Measurements from ENCODE around the gene SMDT1.

The SMDT1 gene, protein sequence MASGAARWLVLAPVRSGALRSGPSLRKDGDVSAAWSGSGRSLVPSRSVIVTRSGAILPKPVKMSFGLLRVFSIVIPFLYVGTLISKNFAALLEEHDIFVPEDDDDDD

DNA sequence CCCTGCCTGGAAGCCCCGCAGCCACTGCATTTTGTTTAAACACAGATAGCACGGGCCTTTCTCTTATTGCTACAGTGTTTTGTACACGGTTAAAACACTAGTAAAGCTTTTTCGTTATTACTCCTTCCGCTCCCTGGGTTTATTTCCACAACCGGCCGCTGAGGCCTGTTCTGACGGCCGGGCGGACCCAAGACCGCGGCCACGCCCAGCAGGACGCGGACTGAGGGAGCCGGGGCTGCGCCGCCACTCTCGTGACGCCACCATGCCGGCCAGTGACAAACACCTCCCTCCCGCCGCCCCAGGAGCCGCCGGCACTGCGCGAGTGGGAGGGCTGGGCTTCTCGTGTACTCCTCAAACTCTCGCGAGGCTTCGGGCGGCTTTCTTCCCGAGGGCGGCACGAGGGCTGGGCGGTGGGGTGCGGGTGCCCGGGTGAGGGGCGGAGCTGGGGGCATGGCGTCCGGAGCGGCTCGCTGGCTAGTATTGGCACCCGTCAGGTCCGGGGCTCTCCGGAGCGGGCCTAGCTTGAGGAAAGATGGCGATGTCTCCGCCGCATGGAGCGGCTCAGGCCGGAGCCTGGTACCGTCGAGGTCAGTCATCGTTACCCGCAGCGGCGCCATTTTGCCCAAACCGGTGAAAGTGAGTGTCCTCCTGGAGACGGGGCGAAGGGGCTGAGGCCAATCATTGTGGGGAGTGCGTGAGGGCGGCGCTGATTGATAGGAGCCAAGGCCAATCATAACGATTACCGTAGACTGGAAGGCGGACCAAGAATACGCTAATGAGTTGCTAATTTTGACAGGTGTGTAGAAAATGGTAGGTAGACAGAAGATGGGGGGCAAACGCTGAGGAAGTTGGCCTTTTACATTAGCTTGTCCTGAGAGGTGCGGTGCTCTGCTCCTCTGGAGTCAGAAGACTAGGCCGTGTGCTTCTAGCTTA is at the start of gene SMDT1:
Gene SMDT1 (plus strand): TSS at position 382 of the 933 bp plus-strand sequence. CDS start 69 bp downstream, at position 451.
- in situ Hi-C loops (cut with MboI; ENCODE audit: low sequenced_read_pairs): no loop called here

DNA sequence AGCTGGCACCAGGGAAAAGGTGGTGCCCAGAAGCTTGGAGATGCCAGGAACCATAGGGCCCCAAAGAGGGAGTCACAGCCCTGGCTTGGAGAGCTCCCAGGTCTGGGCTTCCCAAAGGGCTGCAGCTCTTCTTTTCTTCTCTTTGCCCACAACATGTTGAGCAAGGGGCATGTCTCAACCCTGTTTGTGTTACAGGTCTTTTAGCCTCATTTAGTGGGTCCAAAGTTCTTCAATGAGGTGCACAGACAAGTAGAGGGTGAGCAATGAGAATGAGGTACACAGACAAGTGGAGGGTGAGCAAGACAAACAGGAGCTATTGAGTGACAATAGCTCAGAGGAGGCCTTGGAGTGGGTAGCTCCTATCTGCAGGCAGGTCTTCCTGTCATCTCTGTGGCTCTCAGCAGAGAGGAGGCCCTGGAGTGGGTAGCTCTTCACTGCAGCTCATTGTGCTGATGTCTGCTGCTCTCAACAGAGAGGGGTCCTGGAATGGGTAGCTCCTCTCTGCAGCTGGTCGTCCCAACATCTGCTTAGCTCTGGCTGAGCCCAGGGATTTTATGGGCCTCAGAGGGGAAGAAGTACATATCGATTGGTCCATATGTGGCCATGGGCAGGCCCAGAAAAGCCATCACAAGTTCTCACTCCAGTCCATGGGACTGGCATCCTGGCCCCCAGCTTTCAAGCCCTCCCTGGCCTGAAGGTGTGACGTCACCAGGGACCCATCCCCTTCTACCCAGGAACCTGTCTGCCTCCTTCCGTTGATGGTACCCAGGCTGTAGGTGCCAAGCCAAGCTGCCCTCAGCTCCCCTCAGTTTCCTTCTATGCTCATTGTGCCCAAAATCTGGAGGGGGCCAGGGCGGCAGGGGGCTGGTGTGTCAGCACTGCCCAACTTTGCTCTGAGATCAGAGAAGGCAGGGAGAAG is 46.0 kb upstream of the SMDT1 start:
- in situ Hi-C loops (cut with MboI; ENCODE audit: low sequenced_read_pairs): no loop called here

DNA sequence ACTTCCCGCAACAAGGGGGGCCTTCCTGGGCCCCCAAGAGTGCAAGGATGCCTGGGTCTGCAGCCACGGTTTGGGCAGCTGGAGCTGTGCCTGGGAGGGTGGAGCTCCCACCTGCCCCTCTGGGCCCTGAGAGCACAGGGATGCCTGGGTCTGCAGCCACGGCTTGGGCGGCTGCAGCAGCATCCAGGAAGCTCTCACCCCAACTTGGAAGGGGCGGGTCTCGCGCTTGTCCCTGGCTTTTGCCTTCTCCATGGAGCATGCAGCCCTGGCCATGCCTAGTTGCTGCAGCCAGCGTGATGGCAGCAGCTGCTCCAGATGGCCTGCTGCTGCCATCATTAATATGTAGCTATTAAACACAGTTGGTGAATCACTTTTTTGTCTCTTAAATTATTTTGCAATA is 44.2 kb upstream of the SMDT1 start:
- in situ Hi-C loops (cut with MboI; ENCODE audit: low sequenced_read_pairs): no loop called here

DNA sequence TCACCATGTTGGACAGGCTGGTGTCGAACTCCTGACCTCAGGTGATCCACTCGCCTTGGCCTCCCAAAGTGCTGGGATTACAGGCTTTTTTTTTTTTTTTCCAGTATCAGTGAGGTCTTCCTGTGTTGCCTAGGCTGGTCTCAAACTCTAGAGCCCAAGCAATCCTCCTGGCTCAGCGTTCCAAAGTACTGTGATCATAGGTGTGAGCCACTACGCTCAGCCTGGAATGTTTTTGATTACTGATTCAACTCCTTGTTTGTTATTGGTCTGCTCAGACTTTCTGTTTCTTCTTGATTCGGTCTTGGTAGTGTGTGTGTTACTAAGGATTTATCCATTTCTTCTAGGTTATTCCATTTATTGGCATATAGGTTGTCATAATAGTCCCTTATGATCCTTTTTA is 40.2 kb upstream of the SMDT1 start:
- in situ Hi-C loops (cut with MboI; ENCODE audit: low sequenced_read_pairs): no loop called here

DNA sequence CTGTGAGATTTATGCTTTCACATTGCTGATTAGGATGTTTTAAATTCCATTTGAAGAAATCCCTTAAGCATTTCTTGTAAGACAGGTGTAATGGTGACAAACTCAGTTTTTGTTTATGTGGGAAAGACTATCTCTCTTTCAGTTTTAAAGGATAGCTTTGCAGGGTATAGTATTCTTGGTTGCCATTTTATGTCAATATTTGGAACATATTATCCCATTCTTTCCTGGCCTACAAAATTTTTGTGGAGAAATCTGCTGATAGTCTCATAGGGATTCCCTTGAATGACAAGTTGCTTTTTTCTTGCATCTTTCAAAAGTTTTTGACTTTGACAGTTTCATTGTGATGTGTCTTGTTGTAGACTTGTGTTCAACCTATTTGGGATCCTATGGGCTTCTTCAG is 37.7 kb upstream of the SMDT1 start:
- in situ Hi-C loops (cut with MboI; ENCODE audit: low sequenced_read_pairs): no loop called here

DNA sequence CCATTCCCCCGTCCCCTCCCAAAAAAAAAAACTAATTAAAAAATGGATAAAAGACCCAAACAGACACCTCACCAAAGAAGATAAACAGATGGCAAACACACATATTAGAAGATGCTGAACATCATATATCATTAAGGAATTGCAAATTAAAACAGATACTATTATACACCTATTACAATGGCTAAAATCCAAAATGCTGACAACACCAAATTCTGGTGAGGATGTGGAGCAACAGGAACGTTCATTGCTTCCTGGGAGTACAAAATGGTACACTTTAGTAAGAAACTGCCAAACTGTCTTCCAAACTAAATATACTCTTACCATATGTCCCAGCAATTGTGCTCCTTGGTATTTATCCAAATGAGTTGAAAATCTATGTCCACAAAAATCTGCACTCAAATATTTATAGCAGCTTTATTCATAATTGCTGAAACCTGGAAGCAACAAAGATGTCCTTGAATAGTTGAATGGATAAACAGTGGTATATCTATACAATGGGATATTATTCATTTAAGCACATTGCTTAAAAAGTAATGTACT is 28.8 kb upstream of the SMDT1 start:
- in situ Hi-C loops (cut with MboI; ENCODE audit: low sequenced_read_pairs): no loop called here

DNA sequence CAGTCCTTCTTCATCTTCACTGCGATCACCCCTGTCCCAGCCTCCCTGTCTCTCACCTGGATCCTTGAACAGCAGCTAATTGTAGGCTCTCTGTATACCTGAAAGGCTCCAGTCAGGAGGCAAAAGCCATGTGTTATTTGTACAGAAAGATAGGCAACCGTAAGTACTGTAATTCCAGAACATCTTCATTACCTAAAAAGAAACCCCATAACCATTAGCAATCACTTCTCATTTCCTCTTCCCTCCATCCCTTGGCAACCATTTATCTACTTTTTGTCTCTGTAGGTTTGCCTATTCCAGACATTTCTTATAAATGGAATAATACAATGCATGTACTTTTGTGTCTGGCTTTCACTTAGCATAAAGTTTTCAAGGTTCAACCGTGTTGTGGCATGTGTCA is 26.7 kb upstream of the SMDT1 start:
- in situ Hi-C loops (cut with MboI; ENCODE audit: low sequenced_read_pairs): no loop called here

DNA sequence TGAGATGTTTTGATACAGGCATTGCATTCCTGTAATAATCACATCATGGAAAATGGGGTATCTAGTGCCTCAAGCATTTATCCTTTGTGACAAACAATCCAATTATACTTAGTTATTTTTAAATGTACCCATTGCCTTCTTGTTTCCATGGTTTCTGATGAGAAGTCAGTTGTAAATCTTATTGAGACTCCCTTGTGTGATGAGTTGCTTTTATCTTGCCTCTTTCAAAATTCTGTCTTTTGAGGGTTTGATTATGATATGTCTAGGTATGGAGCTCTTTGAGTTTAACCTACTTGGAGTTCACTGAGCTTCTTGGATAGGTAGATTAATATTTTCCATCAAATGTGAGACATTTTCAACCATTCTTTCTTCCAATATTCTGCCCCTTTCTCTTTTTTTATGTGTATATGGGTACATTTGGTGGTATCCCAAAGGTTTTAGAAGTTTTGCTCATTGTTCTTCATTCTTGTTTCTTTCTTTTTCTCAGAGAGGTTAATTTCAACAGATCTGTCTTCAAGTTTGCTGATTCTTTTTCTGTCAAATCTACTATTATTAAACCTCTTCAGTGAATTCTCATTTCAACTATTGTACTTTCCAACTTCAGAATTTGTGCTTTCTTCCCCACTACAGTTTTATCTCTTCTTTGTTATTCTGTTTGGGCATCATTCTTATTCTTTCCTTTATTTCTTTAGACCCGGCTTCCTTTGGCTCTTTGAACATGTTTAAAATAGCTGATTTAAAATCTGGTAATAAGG is 22.6 kb upstream of the SMDT1 start:
- in situ Hi-C loops (cut with MboI; ENCODE audit: low sequenced_read_pairs): no loop called here

DNA sequence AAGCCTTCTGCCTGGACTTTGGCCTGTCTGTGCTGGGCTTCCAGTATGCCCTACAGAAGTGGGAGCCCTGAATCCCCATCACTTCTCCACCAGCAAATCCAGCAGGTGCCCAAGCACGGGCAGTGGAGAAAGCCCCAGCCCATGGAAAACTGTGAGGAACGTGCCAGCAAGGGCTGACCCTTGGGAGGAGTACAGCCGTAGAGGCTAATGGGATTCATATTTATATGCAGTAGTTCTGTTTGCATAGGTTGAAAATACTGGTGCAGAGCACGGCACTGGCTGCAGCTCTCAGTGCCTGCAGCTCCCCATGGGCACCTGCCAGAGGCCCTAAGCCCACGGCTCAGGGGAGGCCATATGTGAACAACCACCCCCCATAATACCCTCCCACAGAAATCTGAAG is 19.0 kb upstream of the SMDT1 start:
- in situ Hi-C loops (cut with MboI; ENCODE audit: low sequenced_read_pairs): no loop called here

DNA sequence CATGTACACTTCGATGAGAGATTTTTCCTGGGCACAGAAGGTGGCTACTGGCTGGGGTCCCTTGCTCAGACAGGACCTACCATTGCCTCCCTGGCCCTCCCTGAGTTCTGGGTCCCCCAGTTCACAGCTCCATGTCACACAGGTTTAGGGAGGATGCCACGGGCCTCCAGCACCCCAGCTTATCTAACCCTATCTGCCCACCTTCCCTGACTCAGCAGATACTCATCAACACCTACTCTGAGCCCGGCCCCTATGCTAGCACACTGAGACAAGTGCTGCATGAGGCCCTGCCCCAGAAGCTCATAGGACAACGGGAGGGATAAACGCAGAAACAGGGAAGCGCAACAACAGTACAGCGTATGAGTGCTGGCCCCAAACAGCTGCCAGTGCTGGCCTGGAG is 18.5 kb upstream of the SMDT1 start:
- in situ Hi-C loops (cut with MboI; ENCODE audit: low sequenced_read_pairs): no loop called here

DNA sequence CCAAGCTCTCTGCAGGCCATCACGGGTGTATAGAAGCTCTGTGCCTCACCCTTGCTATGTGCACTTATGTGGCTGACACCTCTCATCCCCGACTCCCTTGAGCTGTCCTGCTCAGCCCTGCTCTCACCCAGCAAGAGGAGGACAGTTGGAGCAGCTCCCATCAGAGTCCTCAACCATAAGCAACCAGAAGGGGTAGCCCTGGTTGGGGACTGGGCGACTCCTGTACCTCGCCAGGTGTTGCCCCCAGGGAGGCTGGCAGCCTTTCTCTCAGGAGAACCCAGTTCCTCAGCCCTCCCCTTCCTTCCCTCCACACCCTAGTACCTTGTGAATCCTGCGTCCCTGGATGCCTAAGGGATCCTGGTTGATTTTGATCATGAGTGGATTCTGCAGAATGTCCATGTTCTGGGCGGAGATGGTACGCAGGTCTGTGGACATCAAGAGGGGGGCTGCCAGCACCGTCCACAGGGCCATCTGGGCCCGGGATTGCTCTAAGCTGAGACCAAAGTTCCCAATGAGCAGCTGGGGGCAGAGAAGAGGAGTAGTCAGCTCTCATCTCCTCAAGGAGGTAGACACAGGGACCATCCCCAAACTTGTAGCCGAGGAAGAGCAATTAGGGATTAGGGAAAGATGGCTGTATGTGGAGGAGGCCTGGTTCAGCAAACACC is 16.9 kb upstream of the SMDT1 start:
- in situ Hi-C loops (cut with MboI; ENCODE audit: low sequenced_read_pairs): no loop called here

DNA sequence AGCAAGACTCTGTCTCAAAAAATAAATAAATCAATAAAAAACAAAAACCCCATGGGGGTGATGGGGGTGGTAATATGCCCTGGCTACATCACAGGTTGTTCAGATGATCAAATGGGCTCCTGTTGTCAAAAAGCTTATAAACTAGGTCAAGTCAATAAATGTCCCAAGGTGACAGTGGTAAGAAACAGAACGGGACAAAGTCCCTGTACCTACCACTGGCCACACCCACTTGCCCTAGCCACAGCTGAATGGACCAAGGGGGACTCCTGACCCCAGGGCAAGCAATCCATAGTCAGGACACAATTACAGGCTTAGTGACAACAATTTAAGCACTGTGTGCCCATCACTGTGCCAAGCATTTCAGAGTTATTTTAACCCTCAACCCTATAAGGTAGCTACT is 14.9 kb upstream of the SMDT1 start:
- in situ Hi-C loops (cut with MboI; ENCODE audit: low sequenced_read_pairs): no loop called here

DNA sequence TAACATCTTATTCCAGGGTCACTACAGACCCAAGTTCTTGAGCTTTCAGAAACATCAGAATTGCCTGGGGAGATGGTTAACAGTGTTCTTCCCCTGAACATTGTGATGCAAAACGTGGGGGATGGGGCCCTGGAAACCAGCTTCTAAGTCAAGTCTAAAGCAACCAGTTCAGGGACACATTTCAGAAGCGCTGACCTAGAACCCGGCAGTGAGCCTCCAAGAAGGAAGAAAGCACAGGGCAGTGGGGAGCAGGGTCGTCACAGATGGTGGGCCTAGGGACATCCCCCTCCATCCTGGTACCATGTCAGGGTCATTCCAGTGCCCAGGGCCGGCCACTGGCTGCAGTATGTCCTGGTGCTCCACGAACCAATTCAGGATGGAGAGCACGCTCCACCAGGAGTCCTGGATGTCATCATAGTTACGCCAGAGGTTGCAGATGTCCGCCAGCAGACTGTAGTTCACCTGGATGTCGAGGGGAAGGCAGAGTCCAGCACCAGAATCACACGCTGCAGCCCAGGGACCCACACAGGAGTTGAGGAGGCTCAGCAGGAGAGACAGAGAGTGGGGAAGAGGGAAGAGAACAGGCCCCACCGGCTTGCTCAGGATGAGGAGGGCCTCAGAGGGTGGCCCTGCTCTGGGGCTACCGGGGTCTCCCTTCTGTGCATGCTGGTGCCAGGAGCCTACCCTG is 13.9 kb upstream of the SMDT1 start:
- in situ Hi-C loops (cut with MboI; ENCODE audit: low sequenced_read_pairs): no loop called here

DNA sequence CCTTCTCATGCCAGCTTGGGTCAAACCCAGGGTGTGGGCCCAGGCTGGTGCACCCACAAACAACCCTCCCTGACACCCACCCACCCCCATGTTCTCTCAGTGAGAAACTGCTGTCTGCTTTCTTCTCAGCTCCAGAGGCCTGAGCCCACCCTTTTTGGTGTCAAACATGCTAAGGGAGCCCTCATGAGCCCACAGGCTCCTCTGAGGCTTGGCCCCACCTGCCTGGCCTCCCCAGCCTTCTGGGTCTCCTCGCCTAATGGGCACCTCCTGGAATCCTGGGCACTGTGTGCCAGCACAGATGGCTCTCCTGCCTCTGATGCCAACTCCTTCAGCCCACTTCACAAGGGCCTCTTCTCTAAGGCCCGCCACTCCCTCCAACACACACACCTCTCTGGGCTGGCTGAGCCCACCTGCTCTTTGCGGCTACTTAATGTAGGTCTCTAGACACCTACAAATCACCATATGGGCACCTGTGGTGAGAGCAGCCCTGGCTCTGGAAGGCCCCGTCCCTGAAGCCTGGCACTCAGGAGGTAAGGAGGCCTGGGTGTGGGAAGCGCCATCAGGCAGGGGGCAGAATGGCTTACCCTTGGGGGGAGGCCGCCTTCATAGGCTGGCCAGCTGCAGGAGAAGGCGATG is 13.3 kb upstream of the SMDT1 start:
- in situ Hi-C loops (cut with MboI; ENCODE audit: low sequenced_read_pairs): no loop called here

DNA sequence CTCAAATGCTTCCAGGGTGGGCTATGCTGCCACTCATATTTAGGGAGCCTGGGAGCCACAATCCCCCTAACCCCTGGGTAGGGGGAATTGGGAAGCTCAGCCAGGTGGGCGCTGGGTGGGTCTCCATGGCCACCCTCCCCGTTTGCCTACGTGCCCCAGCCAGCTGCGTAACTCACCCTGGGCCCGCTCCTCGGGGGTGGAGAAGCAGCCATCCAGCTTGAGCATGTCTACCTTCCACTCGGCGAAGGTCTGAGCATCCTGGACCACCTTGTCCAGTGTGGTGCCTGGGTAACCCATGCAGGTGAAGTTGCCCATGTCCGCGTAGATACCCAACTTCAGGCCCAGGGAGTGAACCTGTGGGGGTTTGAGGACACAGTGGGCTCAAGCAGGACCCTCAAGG is 12.6 kb upstream of the SMDT1 start:
- in situ Hi-C loops (cut with MboI; ENCODE audit: low sequenced_read_pairs): no loop called here

DNA sequence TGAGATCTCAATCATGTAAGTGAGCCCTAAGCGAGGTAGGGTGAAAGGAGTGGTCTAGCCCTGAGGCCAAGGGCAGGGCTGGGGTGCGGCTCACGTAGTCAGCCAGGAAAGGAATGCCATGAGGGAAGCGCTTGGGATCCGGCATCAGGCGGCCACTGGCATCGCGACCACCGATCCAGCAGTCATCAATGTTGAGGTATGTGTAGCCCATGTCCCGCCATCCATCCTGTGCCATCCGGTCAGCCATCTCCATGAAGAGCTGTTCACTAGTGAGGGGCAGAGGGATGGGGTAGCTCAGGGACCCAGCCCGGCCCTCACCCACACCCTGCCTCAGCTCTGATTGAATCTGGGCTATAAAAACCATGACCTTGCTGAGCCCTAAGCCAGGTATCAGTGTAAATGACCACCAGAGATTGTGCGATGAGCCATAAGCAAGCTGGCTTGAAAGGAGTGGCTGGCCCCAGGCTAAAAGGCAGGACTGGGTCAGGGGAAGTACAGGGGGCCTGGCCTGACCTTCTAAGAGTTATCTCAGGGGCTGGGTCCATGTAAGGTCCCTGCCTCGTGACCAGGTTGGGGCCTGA is 11.7 kb upstream of the SMDT1 start:
- in situ Hi-C loops (cut with MboI; ENCODE audit: low sequenced_read_pairs): no loop called here

DNA sequence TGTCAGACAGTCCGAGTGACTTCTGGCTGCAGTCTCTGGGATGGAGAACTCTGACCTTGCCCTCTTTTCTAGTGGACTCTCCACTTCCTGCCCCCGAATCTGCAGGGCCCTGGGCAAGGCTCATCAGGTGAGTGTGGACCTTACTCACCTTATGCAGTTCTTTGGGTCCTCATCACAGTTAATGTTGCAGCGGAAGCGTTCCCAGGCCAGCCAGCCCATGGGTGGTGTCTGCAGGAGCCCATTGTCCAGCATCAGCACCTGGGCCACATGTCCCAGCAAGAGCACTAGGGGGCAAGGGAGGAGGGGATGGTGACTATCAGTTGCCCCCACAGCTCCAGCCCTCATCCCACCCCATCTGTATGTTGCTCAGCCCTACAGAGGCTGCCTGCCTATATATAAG is 11.2 kb upstream of the SMDT1 start:
- in situ Hi-C loops (cut with MboI; ENCODE audit: low sequenced_read_pairs): no loop called here

DNA sequence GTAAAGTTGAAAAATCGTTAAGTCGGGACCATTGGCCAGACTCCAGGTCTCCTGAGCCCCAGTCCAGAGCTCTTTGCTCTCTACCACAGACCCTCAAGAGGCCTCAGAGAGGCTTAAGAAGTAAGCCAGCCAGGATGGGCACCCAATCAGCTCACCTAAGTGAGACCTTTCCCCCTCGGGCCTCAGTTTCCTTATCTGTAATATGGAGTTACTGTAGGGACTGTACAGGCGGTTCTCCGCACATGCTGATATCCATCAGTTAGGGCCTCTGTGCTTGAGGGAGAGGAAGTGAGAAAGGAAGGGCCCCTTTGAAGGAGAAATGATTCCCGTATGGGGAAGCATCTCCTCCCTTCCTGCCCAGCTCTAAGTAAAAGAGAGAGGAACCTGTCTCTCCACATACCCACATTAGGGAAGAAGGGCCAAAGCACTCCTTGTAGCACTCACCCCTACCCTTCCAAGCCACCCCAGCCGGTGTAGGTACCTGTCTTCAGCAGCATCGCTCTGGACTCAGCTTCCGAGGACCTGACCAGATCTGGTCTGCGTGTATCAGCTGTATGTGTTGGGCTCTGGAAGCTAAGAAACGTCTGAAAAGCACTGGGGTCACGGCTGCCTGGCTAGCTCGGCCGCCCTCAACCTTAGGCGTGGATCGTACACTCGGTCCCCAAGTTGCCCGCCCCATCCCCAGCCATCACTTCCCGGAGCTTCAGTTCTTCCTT is 9.5 kb upstream of the SMDT1 start:
- in situ Hi-C loops (cut with MboI; ENCODE audit: low sequenced_read_pairs): no loop called here

All from HL-60/S4 treated with retinoic acid at 250 ng/mL for 4 days and 3 days (cell line).